Esophagus muscularis mucosa (tissue), 3 donors: ENCODE data around the gene SLC22A8.

Experiments used
- CTCF ChIP-seq, 3 experiments: fragments of 200-600 bp in 2 of 3; fragments of 450-650 bp in 1 of 3; sonication (generic) in 2 of 3; IDR thresholded peaks; one replicate each; pipeline ENCODE4 v1.5.1; 2017 to 2019; ENCODE audit warnings: antibody characterized with exemption in 3 of 3, mild to moderate bottlenecking in 2 of 3, moderate library complexity in 1 of 3
- POLR2A ChIP-seq: fragments of 450-650 bp; IDR thresholded peaks from one replicate; pipeline ENCODE4 v1.6.1; 2017; ENCODE audit warnings: antibody characterized with exemption, moderate library complexity, mild to moderate bottlenecking, low read depth
- POLR2AphosphoS5 ChIP-seq, 2 donors: sonication (generic); formaldehyde crosslinking; IDR thresholded peaks; one replicate each; pipeline ENCODE4 v1.6.1; 2017; ENCODE audit warnings: antibody characterized with exemption in 2 of 2

- no peak for TF ChIP-seq CTCF (IDR thresholded peaks at IDR 0.05)
- TF ChIP-seq POLR2AphosphoS5 (IDR thresholded peaks at IDR 0.05): no peak
- no peak for TF ChIP-seq POLR2A
Measured at GRCh38 chr11:63010934-63011439, 4.7 kb downstream of the SLC22A8 start.
